Gastrocnemius medialis (tissue), 4 donors: ENCODE measurements around the gene PHF13. TPM values are rescaled to one million over a fixed set of nuclear protein-coding genes. Genes with fewer than 3 reads are reported as not detected.

Source experiments
- ATAC-seq, 2 donors: fragments of 150-250 bp; one replicate each; pipeline ENCODE4 v1.9.1; 2016
- DNase-seq, 2 donors: peaks; one replicate each; pipeline ENCODE4 v3.0.0-alpha.2; 2019
- H3K27ac ChIP-seq, 4 donors: fragments of 200-600 bp; sonication (generic); 1 replicate in 1 of 4; 2 replicates in 3 of 4; pipeline ENCODE4 v1.5.1; 2016 to 2018; ENCODE audit warnings: mild to moderate bottlenecking in 2 of 4, moderate library complexity in 1 of 4
- H3K27me3 ChIP-seq, 3 donors: fragments of 200-600 bp; sonication (generic) in 2 of 3; 1 replicate in 1 of 3; 2 replicates in 2 of 3; pipeline versions ENCODE4 v1.5.1 to v1.6.0; 2016 to 2019; ENCODE audit warnings: mild to moderate bottlenecking in 1 of 3, moderate library complexity in 1 of 3
- H3K36me3 ChIP-seq, 2 donors: fragments of 200-600 bp; sonication (generic) in 1 of 2; one replicate each; pipeline ENCODE4 v1.5.1; 2017 to 2018
- H3K4me1 ChIP-seq, 2 donors: fragments of 200-600 bp; sonication (generic) in 1 of 2; one replicate each; pipeline ENCODE4 v1.5.1; 2016 to 2017; ENCODE audit warnings: mild to moderate bottlenecking in 2 of 2
- H3K4me3 ChIP-seq, 4 donors: fragments of 200-600 bp; sonication (generic) in 3 of 4; 1 replicate in 1 of 4; 2 replicates in 3 of 4; pipeline ENCODE4 v1.5.1; 2016 to 2019; ENCODE audit warnings: mild to moderate bottlenecking in 2 of 4
- H3K9me3 ChIP-seq, 3 donors: fragments of 200-600 bp; sonication (generic) in 2 of 3; 1 replicate in 1 of 3; 2 replicates in 2 of 3; pipeline ENCODE4 v1.5.1; 2016 to 2019
- CTCF ChIP-seq, 5 experiments: fragments of 450-650 bp in 3 of 5; fragments of 200-600 bp in 2 of 5; sonication (generic) in 2 of 5; IDR thresholded peaks in 4 of 5; conservative IDR thresholded peaks in 1 of 5; 1 replicate in 4 of 5; 2 replicates in 1 of 5; pipeline ENCODE4 v1.5.1; 2016 to 2019; ENCODE audit warnings: antibody characterized with exemption in 5 of 5, mild to moderate bottlenecking in 3 of 5, moderate library complexity in 3 of 5
- POLR2A ChIP-seq, 2 donors: fragments of 450-650 bp; IDR thresholded peaks; one replicate each; pipeline ENCODE4 v1.6.1; 2017; ENCODE audit warnings: antibody characterized with exemption in 2 of 2, mild to moderate bottlenecking in 2 of 2, moderate library complexity in 2 of 2
- in situ Hi-C, 4 donors: fragments of 200-750 bp; cut with MboI; loops; one replicate each; pipeline versions ENCODE4 v1.15.0 to v1.8.0; 2017; ENCODE audit warnings: low sequenced_read_pairs in 4 of 4
- intact Hi-C: fragments of 100-400 bp; cut with DNase I; formaldehyde crosslinking; loops from one replicate; pipeline ENCODE4 v1.15.1; 2023; ENCODE audit warnings: low total_unique reads
- total RNA-seq, 4 donors: library from RNA; depleted of rRNA; stranded (reverse); fragments of >200 nt; gene quantifications; one replicate each; pipeline versions ENCODE4 v1.1.0 to v1.2.3, GENCODE V29; 2016

PHF13 gene
- total RNA-seq, 4 donors from 2014 or later, result 4.7 to 8.5 (median 5.3) TPM

- intact Hi-C loops (loop anchor here (5.0 kb wide), 2 partner anchors 46 to 76 kb away; partner anchors contain the start of gene NOL9), in situ Hi-C loops (loop anchor here in 1 of 4 donors (25.0 kb wide), 1 partner anchor 141 kb away; the partner anchor contains the start of gene PLEKHG5)
- no peak for DNase-seq
- H3K4me3 ChIP-seq, result no peak overlapping the region
- peak; percentile 8 to 13 for ATAC-seq
- H3K4me1 ChIP-seq, result peaks cover 22 to 24% of the 10 kb centered on the region in 2 donors
- TF ChIP-seq CTCF (IDR thresholded peaks at IDR 0.05 in 4 of 5, conservative IDR thresholded peaks at IDR 0.05 in 1 of 5) (no peak), POLR2A (IDR thresholded peaks at IDR 0.05) (no peak)
- H3K27ac ChIP-seq, result peak overlapping the region; percentile 19 to 69 (median 51)
- H3K36me3 ChIP-seq, result peaks cover 0 to 46% of the 10 kb centered on the region in 2 donors
- H3K27me3 ChIP-seq, result no peaks in the 10 kb centered on the region
- no peaks in the 10 kb centered on the region for H3K9me3 ChIP-seq
These were observed 14.5 kb downstream of the PHF13 start for GRCh38 chr1:6627841-6628545.

GRCh38 chr1:6628971-6629479 lies 15.5 kb downstream of the PHF13 start:
- in situ Hi-C loops (loop anchor here in 1 of 4 donors (25.0 kb wide), 1 partner anchor 142 kb away; the partner anchor contains the start of gene PLEKHG5), intact Hi-C loops (loop anchor here (5.0 kb wide), 2 partner anchors 47 to 77 kb away; partner anchors contain the start of gene NOL9)
- ATAC-seq (no peak), DNase-seq (no peak)
- Histone ChIP-seq H3K36me3 (peaks cover 0 to 56% of the 10 kb centered on the region in 2 donors), H3K4me3 (no peak overlapping the region), H3K27me3 (no peaks in the 10 kb centered on the region), H3K27ac (peak overlapping the region in 2 of 4 donors; percentile 63 to 69), H3K9me3 (no peaks in the 10 kb centered on the region), H3K4me1 (peaks cover 22 to 24% of the 10 kb centered on the region in 2 donors)
- TF ChIP-seq POLR2A (IDR thresholded peaks at IDR 0.05), result no peak
- no peak for TF ChIP-seq CTCF (IDR thresholded peaks at IDR 0.05 in 4 of 5, conservative IDR thresholded peaks at IDR 0.05 in 1 of 5)

GRCh38 chr1:6630027-6630426 lies 16.5 kb downstream of the PHF13 start:
- intact Hi-C loops (no loop called here), in situ Hi-C loops (loop anchor here in 3 of 4 donors (10.0 to 25.0 kb wide), 3 partner anchors 45 to 143 kb away; partner anchors contain the start of genes PLEKHG5 (in 1 of the 3) and ZBTB48 (in 1 of the 3))
- Histone ChIP-seq H3K4me1 (peaks cover 18 to 24% of the 10 kb centered on the region in 2 donors), H3K27ac (no peak overlapping the region), H3K9me3 (no peaks in the 10 kb centered on the region), H3K27me3 (no peaks in the 10 kb centered on the region), H3K36me3 (peaks cover 0 to 61% of the 10 kb centered on the region in 2 donors), H3K4me3 (no peak overlapping the region)
- TF ChIP-seq CTCF (IDR thresholded peaks at IDR 0.05 in 4 of 5, conservative IDR thresholded peaks at IDR 0.05 in 1 of 5) (no peak), POLR2A (IDR thresholded peaks at IDR 0.05) (no peak)
- no peak for ATAC-seq
- DNase-seq, result no peak

- TF ChIP-seq POLR2A (IDR thresholded peaks at IDR 0.05) (no peak), CTCF (IDR thresholded peaks at IDR 0.05 in 4 of 5, conservative IDR thresholded peaks at IDR 0.05 in 1 of 5) (no peak)
- Histone ChIP-seq H3K27me3 (no peaks in the 10 kb centered on the region), H3K4me3 (no peak overlapping the region), H3K4me1 (peaks cover 15 to 22% of the 10 kb centered on the region in 2 donors), H3K36me3 (peaks cover 0 to 67% of the 10 kb centered on the region in 2 donors), H3K27ac (no peak overlapping the region), H3K9me3 (no peaks in the 10 kb centered on the region)
- ATAC-seq (no peak), DNase-seq (no peak)
- in situ Hi-C loops (loop anchor here in 3 of 4 donors (10.0 to 25.0 kb wide), 3 partner anchors 46 to 144 kb away; partner anchors contain the start of genes PLEKHG5 (in 1 of the 3) and ZBTB48 (in 1 of the 3)), intact Hi-C loops (no loop called here)
These were observed 17.5 kb downstream of the PHF13 start for GRCh38 chr1:6631058-6631457.
